Fibroblast of lung (primary cell): ENCODE data around the gene TNS3.

ENCODE experiments used
- EZH2 ChIP-seq: IDR thresholded peaks from 2 replicates; pipeline ENCODE4 v1.5.1; 2012; ENCODE audit warnings: low read length, control low read depth, mild to moderate bottlenecking; ENCODE audit errors: missing control alignments
- TF ChIP-seq, protein P1 (sequence below), 2 donors: IDR thresholded peaks in 1 of 2; conservative IDR thresholded peaks in 1 of 2; 1 replicate in 1 of 2; 2 replicates in 1 of 2; pipeline ENCODE4 v1.5.1; 2011 to 2012; ENCODE audit warnings: low read length in 2 of 2, control low read depth in 1 of 2, inconsistent platforms in 1 of 2, low read depth in 1 of 2, mild to moderate bottlenecking in 1 of 2

DNA sequence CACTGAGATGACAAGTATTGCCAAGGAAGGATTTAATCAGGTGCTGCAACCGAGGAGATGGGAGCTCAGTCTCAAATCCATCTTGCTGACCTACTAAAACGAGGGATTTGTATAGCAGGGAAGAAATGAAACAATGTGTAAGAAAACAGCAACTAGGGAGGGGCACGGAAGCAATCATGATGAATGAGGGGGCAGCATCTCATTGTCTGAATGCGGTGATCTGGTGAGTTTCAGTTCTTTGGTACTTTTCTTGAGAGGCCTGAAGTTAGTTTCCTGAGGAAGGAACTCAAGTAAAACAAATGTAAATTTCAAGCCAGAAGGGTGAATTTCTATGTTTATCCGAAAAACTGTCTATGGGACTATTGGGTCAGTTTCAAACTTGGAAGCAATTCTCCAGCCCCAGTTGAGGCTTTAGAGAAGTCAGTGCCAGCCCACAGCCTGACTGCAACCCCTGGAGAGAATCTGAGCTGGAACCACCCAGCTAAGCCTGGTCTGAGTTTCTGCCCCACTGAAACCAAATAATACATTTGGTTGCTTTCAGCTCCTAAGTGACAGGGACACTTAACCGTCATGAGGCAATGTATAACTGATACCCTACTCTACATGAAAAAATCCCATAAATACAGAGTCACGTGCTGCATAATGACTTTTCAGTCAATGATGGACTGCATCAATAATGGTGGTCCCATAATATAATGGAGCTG, 45.8 kb upstream of the TNS3 start:
- TF ChIP-seq, protein P1, sequence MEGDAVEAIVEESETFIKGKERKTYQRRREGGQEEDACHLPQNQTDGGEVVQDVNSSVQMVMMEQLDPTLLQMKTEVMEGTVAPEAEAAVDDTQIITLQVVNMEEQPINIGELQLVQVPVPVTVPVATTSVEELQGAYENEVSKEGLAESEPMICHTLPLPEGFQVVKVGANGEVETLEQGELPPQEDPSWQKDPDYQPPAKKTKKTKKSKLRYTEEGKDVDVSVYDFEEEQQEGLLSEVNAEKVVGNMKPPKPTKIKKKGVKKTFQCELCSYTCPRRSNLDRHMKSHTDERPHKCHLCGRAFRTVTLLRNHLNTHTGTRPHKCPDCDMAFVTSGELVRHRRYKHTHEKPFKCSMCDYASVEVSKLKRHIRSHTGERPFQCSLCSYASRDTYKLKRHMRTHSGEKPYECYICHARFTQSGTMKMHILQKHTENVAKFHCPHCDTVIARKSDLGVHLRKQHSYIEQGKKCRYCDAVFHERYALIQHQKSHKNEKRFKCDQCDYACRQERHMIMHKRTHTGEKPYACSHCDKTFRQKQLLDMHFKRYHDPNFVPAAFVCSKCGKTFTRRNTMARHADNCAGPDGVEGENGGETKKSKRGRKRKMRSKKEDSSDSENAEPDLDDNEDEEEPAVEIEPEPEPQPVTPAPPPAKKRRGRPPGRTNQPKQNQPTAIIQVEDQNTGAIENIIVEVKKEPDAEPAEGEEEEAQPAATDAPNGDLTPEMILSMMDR (conservative IDR thresholded peaks at IDR 0.05 in 1 of 2, IDR thresholded peaks at IDR 0.05 in 1 of 2; ENCODE audit: low read depth in 1 of 2, low read length in 2 of 2): no peak
- no peak for TF ChIP-seq EZH2
